ENCODE results near the gene UFSP1. TPM values are rescaled to one million over a fixed set of nuclear protein-coding genes. Genes with fewer than 3 reads are reported as not detected.

Gene UFSP1
- total and polyA plus RNA-seq, 2 donors from 2014 or later, result 3.4 to 3.8 TPM

GRCh38 chr7:100866729-100867039 is 22.8 kb downstream of the UFSP1 start:
- Histone ChIP-seq H3K27ac (ENCODE audit: low read depth in 2 of 2, low read length in 2 of 2) (peak overlapping the region; percentile 97), H3K4me1 (ENCODE audit: control insufficient read depth in 2 of 3, insufficient read depth in 2 of 3, low read depth in 1 of 3, low read length in 3 of 3) (peaks cover 0 to 22% (median 13%) of the 10 kb centered on the region in 3 donors), H3K36me3 (ENCODE audit: control insufficient read depth in 2 of 3, insufficient read depth in 3 of 3, low read length in 3 of 3) (peaks cover 0 to 12% (median 11%) of the 10 kb centered on the region in 3 donors), H3K27me3 (ENCODE audit: control insufficient read depth, insufficient read depth, low read length) (no peaks in the 10 kb centered on the region), H3K9ac (ENCODE audit: low read length in 3 of 3) (peak overlapping the region in 2 of 3 donors; percentile 6 to 99), H3K9me3 (ENCODE audit: control insufficient read depth in 2 of 3, insufficient read depth in 1 of 3, low read length in 3 of 3) (no peaks in the 10 kb centered on the region), H3K4me3 (ENCODE audit: low read length in 3 of 3) (peak overlapping the region; percentile 24 to 88 (median 36))
- no peak for FAIRE-seq
- intact Hi-C loops (cut with DNase I), result no loop called here
- no peak for TF ChIP-seq CTCF (IDR thresholded peaks at IDR 0.05; ENCODE audit: borderline replicate concordance, extremely low read depth, insufficient read depth)
- DNase-seq, result peak in 1 of 5 donors; percentile 70

GRCh38 chr7:100865938-100866728 is 23.4 kb downstream of the UFSP1 start:
- Histone ChIP-seq H3K36me3 (ENCODE audit: control insufficient read depth in 2 of 3, insufficient read depth in 3 of 3, low read length in 3 of 3) (peaks cover 0 to 8% (median 5%) of the 10 kb centered on the region in 3 donors), H3K27me3 (ENCODE audit: control insufficient read depth, insufficient read depth, low read length) (no peaks in the 10 kb centered on the region), H3K9ac (ENCODE audit: low read length in 3 of 3) (peak overlapping the region in 2 of 3 donors; percentile 6 to 99), H3K4me1 (ENCODE audit: control insufficient read depth in 2 of 3, insufficient read depth in 2 of 3, low read depth in 1 of 3, low read length in 3 of 3) (peaks cover 0 to 22% (median 13%) of the 10 kb centered on the region in 3 donors), H3K9me3 (ENCODE audit: control insufficient read depth in 2 of 3, insufficient read depth in 1 of 3, low read length in 3 of 3) (no peaks in the 10 kb centered on the region), H3K4me3 (ENCODE audit: low read length in 3 of 3) (peak overlapping the region in 2 of 3 donors; percentile 36 to 88), H3K27ac (ENCODE audit: low read depth in 2 of 2, low read length in 2 of 2) (peak overlapping the region; percentile 97)
- DNase-seq, result peak in 3 of 5 donors; percentile 25 to 93 (median 72)
- intact Hi-C loops (cut with DNase I), result no loop called here
- TF ChIP-seq CTCF (IDR thresholded peaks at IDR 0.05; ENCODE audit: borderline replicate concordance, extremely low read depth, insufficient read depth), result no peak
- no peak for FAIRE-seq

- Histone ChIP-seq H3K4me1 (ENCODE audit: control insufficient read depth in 2 of 3, insufficient read depth in 2 of 3, low read depth in 1 of 3, low read length in 3 of 3) (peaks cover 0 to 22% (median 13%) of the 10 kb centered on the region in 3 donors), H3K27me3 (ENCODE audit: control insufficient read depth, insufficient read depth, low read length) (no peaks in the 10 kb centered on the region), H3K36me3 (ENCODE audit: control insufficient read depth in 2 of 3, insufficient read depth in 3 of 3, low read length in 3 of 3) (peaks cover 0 to 8% (median 1%) of the 10 kb centered on the region in 3 donors), H3K9ac (ENCODE audit: low read length in 3 of 3) (no peak overlapping the region), H3K27ac (ENCODE audit: low read depth in 2 of 2, low read length in 2 of 2) (peak overlapping the region in 1 of 2 donors; percentile 20), H3K4me3 (ENCODE audit: low read length in 3 of 3) (no peak overlapping the region), H3K9me3 (ENCODE audit: control insufficient read depth in 2 of 3, insufficient read depth in 1 of 3, low read length in 3 of 3) (no peaks in the 10 kb centered on the region)
- intact Hi-C loops (cut with DNase I), result no loop called here
- TF ChIP-seq CTCF (IDR thresholded peaks at IDR 0.05; ENCODE audit: borderline replicate concordance, extremely low read depth, insufficient read depth), result no peak
- DNase-seq, result peak in 2 of 5 donors; percentile 18 to 44
- FAIRE-seq, result no peak
Observed at GRCh38 chr7:100865372-100865911, 24.1 kb downstream of the UFSP1 start.

Measured in kidney (tissue), 14 donors.